HG02759 (cell line): ENCODE data around the gene KCNH2.
A peak's percentile ranks its signal among the peaks of the same experiment; 100 is the strongest.

ENCODE experiments used
- ATAC-seq: cut with Tn5 transposase; IDR thresholded peaks from one replicate; pipeline ENCODE4 v1.9.1; 2021; ENCODE audit warnings: mild to moderate bottlenecking, moderate library complexity; ENCODE audit not compliant: unreplicated experiment

Gene KCNH2

DNA sequence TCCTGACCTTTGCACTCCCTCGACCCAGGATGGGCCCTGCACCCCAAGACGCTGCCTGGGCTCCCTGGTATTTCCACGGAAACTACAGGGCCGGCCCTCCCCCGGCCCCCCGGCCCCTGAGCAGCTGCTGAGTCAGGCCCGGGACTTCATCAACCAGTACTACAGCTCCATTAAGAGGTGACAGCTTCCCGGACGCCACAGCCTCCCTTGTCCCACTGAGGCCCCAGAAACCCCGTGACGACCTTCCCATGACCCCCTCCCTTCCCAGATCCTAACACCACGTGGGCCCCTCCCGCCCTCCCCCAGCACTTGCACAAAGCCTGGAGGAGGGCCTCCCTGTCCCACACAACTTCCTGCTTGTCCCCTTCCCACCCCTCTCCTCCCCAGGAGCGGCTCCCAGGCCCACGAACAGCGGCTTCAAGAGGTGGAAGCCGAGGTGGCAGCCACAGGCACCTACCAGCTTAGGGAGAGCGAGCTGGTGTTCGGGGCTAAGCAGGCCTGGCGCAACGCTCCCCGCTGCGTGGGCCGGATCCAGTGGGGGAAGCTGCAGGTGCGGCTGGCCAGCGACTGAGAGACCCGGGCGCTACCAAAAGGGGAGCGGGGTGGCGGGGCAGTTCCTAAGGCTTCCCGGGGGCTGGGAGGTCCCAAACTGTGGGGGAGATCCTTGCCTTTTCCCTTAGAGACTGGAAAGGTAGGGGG lies 18.4 kb upstream of the KCNH2 start:
- ATAC-seq: no peak

- no peak for ATAC-seq
These were observed 16.9 kb upstream of the KCNH2 start for GRCh38 chr7:150994838-150995510.

- ATAC-seq: no peak
These were observed 16.2 kb upstream of the KCNH2 start for GRCh38 chr7:150994141-150994837.

GRCh38 chr7:150993511-150993910 lies 15.4 kb upstream of the KCNH2 start:
- no peak for ATAC-seq

DNA sequence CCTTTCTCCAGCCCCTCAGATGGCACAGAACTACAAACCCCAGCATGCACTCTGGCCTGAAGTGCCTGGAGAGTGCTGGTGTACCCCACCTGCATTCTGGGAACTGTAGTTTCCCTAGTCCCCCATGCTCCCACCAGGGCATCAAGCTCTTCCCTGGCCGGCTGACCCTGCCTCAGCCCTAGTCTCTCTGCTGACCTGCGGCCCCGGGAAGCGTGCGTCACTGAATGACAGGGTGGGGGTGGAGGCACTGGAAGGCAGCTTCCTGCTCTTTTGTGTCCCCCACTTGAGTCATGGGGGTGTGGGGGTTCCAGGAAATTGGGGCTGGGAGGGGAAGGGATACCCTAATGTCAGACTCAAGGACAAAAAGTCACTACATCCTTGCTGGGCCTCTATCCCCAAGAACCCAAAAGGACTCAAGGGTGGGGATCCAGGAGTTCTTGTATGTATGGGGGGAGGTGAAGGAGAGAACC lies 14.7 kb upstream of the KCNH2 start:
- peak; percentile 59 for ATAC-seq

GRCh38 chr7:150992051-150992640 lies 14.0 kb upstream of the KCNH2 start:
- no peak for ATAC-seq

DNA sequence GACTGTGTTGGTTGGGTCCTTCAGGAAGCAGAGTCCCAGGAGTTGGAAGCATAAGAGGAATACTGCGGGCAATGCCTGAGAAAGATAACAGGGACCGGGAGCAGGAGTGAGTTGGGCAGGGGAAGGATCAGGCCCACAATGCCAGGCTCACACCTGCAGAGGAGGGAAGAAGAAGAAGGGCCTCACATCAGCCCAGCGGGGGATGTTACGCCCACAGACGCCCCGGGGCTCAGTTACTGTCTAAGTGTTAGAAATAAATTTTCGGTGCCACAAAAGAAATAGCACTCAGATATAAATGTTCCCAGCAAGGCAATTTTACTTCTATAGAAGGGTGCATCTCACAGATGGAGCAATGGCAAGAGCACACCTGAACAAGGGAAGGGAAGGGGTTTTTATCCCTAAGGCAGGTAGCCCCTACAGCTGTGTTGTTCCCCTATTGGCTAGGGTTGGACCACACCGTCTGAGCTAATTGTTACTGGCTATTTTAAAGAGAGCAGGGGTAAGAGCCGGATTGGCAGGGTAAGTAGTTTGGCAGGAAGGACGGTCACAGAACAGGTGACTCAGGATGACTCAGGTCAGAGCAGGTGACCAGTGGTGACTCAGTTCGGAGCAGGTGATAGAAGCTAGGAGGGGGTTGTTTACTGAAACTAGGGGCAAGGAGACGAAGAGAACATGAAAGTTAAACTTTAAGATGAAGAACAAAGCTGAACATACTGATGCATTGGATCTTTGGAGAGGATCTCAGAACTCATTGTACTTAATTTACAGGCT lies 12.5 kb upstream of the KCNH2 start, which contains the start of gene NOS3:
Gene NOS3 (plus strand): TSS at position 602 of the 771 bp plus-strand sequence. CDS start 2,787 bp downstream, outside the sequence.
- no peak for ATAC-seq

- ATAC-seq: no peak
These were observed 11.3 kb upstream of the KCNH2 start for GRCh38 chr7:150989456-150989855.

DNA sequence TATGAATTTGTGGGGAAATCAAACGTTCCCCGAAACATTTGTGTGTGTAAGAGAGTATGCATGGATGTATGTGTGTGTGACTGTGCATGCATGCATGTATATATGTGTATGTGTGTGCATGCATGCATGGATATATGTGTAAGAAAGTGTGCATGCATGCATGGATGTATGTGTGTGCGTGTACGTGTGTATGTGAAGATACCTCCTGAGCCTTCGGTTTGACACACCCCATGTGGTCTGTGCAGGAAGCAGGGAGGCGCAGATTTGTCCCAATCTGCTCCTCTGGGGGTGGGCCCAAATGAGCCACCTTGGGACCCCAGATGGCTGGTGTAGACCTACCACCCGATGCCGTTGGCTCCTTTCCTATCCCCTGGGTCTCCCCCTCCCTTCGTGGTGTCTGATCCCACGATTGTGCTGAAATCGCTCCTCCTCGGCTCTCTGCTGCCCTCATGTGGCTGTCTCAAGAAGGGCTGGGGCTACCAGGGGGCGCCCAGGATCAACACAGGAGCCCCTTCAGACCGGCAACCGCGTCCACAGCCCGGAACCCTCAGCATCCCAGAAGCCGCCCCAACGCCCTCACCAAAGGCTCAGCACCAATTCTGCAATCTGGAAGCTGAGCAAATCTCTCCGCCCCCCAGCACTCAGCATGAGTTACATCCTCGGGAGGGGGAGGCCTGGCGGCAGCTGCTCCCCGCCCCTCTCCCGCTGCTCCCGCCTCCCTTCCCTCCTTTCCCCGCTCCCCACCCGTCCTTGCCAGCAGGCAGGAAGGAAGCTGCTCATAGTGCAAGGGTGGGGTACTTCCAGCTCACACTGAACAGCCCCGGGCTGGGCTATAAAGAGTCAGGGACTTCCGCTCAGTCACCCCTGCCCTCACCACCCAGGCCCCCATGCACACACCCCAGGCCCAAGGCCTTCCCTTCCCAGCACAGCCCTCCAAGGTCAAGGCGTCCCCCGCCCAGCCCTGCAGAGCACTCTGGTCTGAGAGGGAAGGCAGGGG lies 10.4 kb upstream of the KCNH2 start:
- ATAC-seq: no peak

DNA sequence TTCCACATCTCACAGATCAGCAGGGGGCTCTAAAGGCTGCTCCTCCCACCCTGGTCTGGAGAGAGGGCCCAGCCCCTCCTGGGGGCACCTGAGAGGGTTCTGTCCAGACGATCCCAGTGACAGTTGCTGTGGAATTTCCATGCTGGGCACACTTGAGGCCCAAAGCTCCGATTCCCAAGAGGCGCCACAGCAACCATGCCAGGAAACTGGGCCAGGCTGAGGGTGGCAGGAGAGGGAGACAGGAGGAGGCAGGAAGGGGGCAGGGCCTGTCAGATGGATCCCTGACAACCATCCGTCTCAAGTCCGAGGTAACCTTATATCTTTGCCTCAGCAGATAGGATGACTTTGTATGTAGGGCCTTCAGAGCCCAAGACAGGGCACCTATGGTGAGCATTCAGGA lies 8.4 kb upstream of the KCNH2 start:
- no peak for ATAC-seq

DNA sequence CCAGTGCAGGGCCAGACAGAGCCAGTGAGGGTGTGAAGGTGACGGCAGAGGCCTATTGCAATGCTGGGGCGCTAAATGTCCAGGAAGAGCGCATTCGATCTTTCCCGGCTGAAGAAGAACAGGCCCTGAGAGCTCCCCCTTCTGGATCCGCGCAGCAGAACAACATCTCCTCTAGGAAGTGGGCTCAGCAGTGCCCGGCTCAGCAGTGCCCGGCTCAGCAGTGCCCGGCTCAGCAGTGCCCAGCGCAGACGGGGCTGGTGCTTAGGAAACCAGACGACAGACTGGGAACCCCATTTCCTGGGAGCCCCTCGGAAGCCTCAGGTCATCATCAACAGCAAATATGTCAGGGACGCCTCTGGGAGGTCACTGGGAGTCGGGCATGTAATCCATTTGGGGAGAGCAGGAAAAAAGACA lies 8.0 kb upstream of the KCNH2 start:
- ATAC-seq: no peak

DNA sequence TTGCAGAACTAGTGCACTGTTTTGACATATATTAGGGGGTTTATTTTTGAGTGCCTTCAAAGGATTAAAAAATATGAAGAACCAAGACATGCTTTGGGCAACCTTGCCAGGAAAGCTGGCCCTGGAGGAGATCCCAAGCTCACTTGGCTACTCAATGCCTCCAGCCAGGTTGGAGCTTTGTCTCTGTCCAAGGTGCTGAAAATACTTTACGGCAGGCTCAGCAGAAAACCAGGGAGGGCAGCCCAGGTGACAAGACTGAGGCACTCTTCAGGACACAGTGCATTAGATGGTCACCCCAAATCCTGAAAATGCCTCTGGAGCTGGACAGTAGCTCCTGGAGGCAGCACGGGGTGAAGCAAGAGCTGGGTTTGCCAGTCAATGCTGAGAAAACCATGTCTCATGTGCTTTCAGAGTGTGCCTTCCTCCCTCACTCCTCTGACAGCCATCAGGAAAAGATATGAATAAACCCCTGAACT lies 5.8 kb upstream of the KCNH2 start:
- ATAC-seq: no peak

DNA sequence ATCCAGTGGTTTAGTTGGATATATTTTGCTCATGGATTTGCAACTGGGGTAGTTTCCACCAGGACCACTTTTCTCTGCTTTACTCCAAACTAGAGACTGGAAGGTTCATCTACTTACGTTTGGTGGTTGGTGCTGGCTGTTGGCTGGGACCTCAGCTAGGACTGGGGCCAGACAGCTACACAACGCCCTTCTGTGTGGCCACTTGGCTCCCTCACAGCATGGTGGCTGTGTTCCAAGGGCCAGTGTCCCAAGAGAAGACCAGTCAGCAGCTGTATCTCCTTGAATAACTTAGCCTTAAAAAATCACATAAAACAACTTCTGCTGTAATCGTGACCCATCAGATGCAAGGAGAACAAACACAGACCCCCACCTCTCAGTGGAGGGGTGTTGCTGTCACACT lies 4.2 kb upstream of the KCNH2 start:
- no peak for ATAC-seq

DNA sequence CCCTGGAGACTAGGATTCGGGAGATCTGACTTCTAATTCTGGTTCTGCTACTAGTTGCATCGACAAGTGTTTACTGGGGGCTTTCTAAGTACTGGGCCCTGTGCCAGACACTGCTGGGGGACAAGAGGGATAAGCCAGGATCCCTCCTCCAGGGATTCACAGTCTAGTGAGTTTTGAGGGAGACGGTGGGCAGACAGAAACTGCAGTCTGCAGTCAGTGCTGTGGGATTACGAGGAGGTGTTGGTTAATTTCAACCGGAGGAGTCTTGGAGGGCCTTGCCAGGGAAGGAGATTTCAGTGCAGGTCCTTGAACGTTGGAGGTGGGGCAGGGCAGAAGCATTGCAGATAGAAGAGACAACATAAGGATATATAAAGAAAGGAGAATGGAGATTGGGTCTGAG lies 3.5 kb upstream of the KCNH2 start:
- ATAC-seq: no peak

DNA sequence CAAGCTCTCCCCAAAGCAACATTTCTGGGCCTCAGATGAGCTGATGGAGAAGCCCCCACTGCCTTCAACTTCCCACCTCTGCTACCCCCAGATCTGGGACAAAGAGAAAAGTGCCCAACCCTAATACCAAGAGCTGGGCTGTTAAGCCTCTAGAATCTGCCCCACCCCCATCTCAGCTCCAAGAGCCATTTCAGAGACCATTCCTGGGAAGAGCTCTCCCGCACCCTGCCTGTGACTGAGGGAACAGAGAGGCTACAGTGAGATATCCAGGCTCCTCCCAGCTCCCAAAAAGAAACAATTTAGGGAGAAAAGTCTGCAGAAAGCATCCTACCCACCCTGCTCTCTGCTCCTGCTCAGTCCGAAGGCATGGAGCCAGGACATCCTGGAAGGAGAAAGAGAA lies 2.5 kb upstream of the KCNH2 start:
- ATAC-seq: no peak

- no peak for ATAC-seq
These were observed 1.7 kb upstream of the KCNH2 start for GRCh38 chr7:150979713-150980390.

DNA sequence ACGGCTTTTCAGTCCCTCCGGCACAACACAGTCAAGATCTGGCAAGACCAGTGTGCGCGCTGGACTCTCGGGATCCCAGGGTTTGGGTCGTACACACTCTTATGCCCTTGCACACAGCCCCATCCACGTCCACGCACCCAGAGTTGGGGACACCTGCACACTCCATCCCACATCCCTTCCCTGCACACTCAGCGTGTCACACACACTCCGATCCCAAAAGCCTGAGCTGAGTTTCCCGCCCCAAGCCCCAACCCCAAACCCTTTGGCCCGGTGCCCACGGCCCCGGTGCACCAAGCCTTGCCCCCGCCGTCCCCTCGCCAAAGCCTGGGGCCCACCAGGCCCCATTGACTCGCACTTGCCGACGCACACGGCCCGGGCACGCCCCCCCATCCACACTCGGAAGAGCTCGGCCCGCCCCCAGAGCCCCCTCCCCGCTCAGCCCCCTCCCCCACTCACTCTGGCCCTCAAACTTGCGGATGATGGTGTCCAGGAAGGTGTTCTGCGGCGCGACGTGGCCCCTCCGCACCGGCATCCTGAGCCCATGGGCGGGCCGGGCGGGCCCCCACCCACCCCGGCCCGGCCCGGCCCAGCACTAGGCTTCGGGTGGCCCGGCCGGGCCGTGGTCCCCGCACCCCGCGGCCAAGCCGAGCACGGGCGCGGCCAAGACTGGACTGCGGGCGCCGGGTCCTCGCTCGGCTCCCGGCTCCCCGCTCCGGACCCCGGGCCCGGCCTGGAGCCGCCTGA lies 567 bp downstream of the KCNH2 start:
- no peak for ATAC-seq
